ENCODE data around the gene MRPL47.

DNA sequence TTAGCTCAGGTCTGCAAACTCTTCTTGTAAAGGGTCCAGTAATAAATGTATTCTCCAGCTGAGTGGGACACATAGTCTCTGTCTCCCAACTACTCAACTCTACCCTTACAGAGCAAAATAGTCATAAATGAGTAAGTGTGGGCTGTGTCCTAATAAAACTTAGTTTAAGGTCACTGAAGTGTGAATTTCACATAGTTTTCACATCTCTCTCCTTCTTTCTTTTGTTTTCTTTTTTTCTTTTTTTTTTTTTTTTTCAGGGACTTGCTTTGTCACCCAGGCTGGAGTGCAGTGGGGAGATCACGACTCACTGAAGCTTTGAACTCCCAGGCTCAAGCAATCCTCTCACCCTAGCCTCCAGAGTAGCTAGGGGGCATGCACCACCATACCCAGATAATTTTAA is 43.6 kb downstream of the MRPL47 start:
- TF ChIP-seq POLR2A (IDR thresholded peaks at IDR 0.05) (no peak), CTCF (IDR thresholded peaks at IDR 0.05) (no peak)

Measured in Peyer's patch (tissue), 4 donors.